Activated CD4-positive, alpha-beta memory T cell treated with anti-CD3 and anti-CD28 coated beads, Interleukin-2, amount 10 ng/mL, durations not matched to agents 7 days and 5 days (primary cell): ENCODE data around the gene EXOSC6. TPM values are rescaled to one million over a fixed set of nuclear protein-coding genes. Genes with fewer than 3 reads are reported as not detected.
"Not testable (repeated sequence)": the region's sequence is repeated elsewhere in the genome, so short reads cannot be mapped to it uniquely, and the experiment has no call there.

Source experiments
- CTCF ChIA-PET: fragments of 350-600 bp; sonication (Branson Sonifier 250); formaldehyde crosslinking; loops from one replicate; lab custom pipeline; 2021; ENCODE audit warnings: antibody characterized with exemption, inconsistent platforms; lab: Charles Lee
- POLR2A ChIA-PET: fragments of 350-600 bp; sonication (Branson Sonifier 250); formaldehyde crosslinking; loops from one replicate; lab custom pipeline; 2021; ENCODE audit warnings: antibody characterized with exemption; lab: Charles Lee
- DNase-seq: peaks from one replicate; pipeline ENCODE4 v3.0.0-alpha.2; 2020
- H3K27ac Mint-ChIP-seq: one replicate; pipeline ENCODE4 v1.8.0; 2021; ENCODE audit warnings: mild to moderate bottlenecking, mixed read lengths
- H3K27me3 Mint-ChIP-seq: one replicate; pipeline ENCODE4 v1.8.0; 2021; ENCODE audit warnings: mixed read lengths
- H3K36me3 Mint-ChIP-seq: one replicate; pipeline ENCODE4 v1.8.0; 2021; ENCODE audit warnings: low read depth, mixed read lengths
- H3K4me1 Mint-ChIP-seq: one replicate; pipeline ENCODE4 v1.8.0; 2021; ENCODE audit warnings: mixed read lengths
- H3K4me3 Mint-ChIP-seq: one replicate; pipeline ENCODE4 v1.8.0; 2021; ENCODE audit warnings: mild to moderate bottlenecking, mixed read lengths
- H3K9me3 Mint-ChIP-seq: one replicate; pipeline ENCODE4 v1.8.0; 2021; ENCODE audit warnings: mixed read lengths
- total RNA-seq, 2 experiments: library from RNA; stranded (reverse); gene quantifications; one replicate each; pipeline ENCODE4 v1.2.3, GENCODE V29; 2021

The EXOSC6 gene
- total RNA-seq, 2 experiments from 2014 or later, result 24.3 to 24.4 TPM

- POLR2A ChIA-PET, result interaction anchor here (1.4 to 1.6 kb wide), 2 partner anchors 12 to 27 kb away, joined by 5 to 6 read pairs; partner anchors contain the start of gene DDX19B
- DNase-seq, result no peak
- Mint-ChIP-seq H3K4me1 (peaks cover 2% of the 10 kb centered on the region), H3K9me3 (no peaks in the 10 kb centered on the region), H3K36me3 (peaks cover 72% of the 10 kb centered on the region), H3K27me3 (no peaks in the 10 kb centered on the region), H3K27ac (no peak overlapping the region), H3K4me3 (no peak overlapping the region)
- CTCF ChIA-PET, result no interaction called here
Measured at GRCh38 chr16:70271696-70272095, 20.0 kb upstream of the EXOSC6 start.

- Mint-ChIP-seq H3K27ac (no peak overlapping the region), H3K36me3 (peaks cover 71% of the 10 kb centered on the region), H3K4me3 (no peak overlapping the region), H3K4me1 (peaks cover 2% of the 10 kb centered on the region), H3K9me3 (no peaks in the 10 kb centered on the region), H3K27me3 (no peaks in the 10 kb centered on the region)
- CTCF ChIA-PET, result no interaction called here
- no peak for DNase-seq
- POLR2A ChIA-PET, result no interaction called here
Measured at GRCh38 chr16:70270176-70270575, 18.4 kb upstream of the EXOSC6 start.

- H3K4me1 Mint-ChIP-seq, result peaks cover 2% of the 10 kb centered on the region
- H3K9me3 Mint-ChIP-seq, result no peaks in the 10 kb centered on the region
- no peaks in the 10 kb centered on the region for H3K27me3 Mint-ChIP-seq
- H3K27ac Mint-ChIP-seq, result no peak overlapping the region
- no peak for DNase-seq
- H3K4me3 Mint-ChIP-seq, result no peak overlapping the region
- POLR2A ChIA-PET, result no interaction called here
- peaks cover 72% of the 10 kb centered on the region for H3K36me3 Mint-ChIP-seq
- CTCF ChIA-PET, result interaction anchor here (0.6 kb wide), 1 partner anchor 227 kb away, joined by 4 read pairs; no protein-coding TSS in a partner anchor
Measured at GRCh38 chr16:70269471-70269870, 17.7 kb upstream of the EXOSC6 start.

GRCh38 chr16:70267922-70268321, 16.2 kb upstream of the EXOSC6 start:
- H3K27ac Mint-ChIP-seq, H3K4me3 Mint-ChIP-seq, H3K4me1 Mint-ChIP-seq, DNase-seq, H3K9me3 Mint-ChIP-seq, H3K27me3 Mint-ChIP-seq: not testable (repeated sequence)
- POLR2A ChIA-PET, result interaction anchor here (1.1 to 2.2 kb wide), 3 partner anchors 20 to 31 kb away, joined by 3 to 6 read pairs (median 6); partner anchors contain the start of genes AARS1 and DDX19B
- CTCF ChIA-PET, result interaction anchor here (1.2 to 2.8 kb wide), 10 partner anchors 10 to 108 kb away, joined by 3 to 19 read pairs (median 6); partner anchors contain the start of genes DDX19B and EXOSC6
- peaks cover 72% of the 10 kb centered on the region for H3K36me3 Mint-ChIP-seq

- ChIA-PET CTCF (interaction anchor here (1.2 to 2.8 kb wide), 10 partner anchors 10 to 108 kb away, joined by 3 to 19 read pairs (median 6); partner anchors contain the start of genes DDX19B and EXOSC6), POLR2A (interaction anchor here (0.7 to 2.2 kb wide), 4 partner anchors 15 to 31 kb away, joined by 3 to 6 read pairs (median 4); partner anchors contain the start of genes AARS1 and DDX19B)
- Mint-ChIP-seq H3K4me3 (no peak overlapping the region), H3K36me3 (peaks cover 69% of the 10 kb centered on the region), H3K9me3 (no peaks in the 10 kb centered on the region), H3K4me1 (no peaks in the 10 kb centered on the region), H3K27me3 (no peaks in the 10 kb centered on the region), H3K27ac (no peak overlapping the region)
- DNase-seq, result no peak
Measured at GRCh38 chr16:70267516-70267915, 15.8 kb upstream of the EXOSC6 start.

DNA sequence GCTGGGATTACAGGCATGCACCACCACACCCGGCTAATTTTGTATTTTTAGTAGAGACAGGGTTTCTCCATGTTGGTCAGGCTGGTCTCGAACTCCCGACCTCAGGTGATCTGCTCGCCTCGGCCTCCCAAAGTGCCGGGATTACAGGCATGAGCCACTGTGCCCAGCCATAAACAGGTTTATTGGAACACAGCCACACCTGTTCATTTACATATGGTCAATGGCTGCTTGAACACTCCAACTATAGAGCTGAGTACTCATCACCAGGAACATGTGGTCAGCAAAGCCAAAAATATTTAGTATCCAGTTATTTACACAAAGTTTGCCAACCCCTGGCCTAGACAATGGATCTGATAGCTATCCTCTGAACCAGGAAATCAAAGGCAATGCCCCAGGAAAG, 8.2 kb upstream of the EXOSC6 start:
- H3K4me3 Mint-ChIP-seq, DNase-seq, POLR2A ChIA-PET, H3K27ac Mint-ChIP-seq, H3K9me3 Mint-ChIP-seq, H3K27me3 Mint-ChIP-seq, H3K4me1 Mint-ChIP-seq: not testable (repeated sequence)
- H3K36me3 Mint-ChIP-seq, result peaks cover 65% of the 10 kb centered on the region
- CTCF ChIA-PET, result interaction anchor here (4.6 kb wide), 1 partner anchor 8 kb away, joined by 18 read pairs; the partner anchor contains the start of gene EXOSC6

- ChIA-PET POLR2A (no interaction called here), CTCF (interaction anchor here (0.6 to 1.0 kb wide), 2 partner anchors 17 to 23 kb away, joined by 3 read pairs; no protein-coding TSS in a partner anchor)
- H3K4me1 Mint-ChIP-seq, result no peaks in the 10 kb centered on the region
- no peak overlapping the region for H3K4me3 Mint-ChIP-seq
- no peaks in the 10 kb centered on the region for H3K9me3 Mint-ChIP-seq
- H3K36me3 Mint-ChIP-seq, result peaks cover 62% of the 10 kb centered on the region
- no peaks in the 10 kb centered on the region for H3K27me3 Mint-ChIP-seq
- no peak for DNase-seq
- no peak overlapping the region for H3K27ac Mint-ChIP-seq
Measured at GRCh38 chr16:70258946-70259345, 7.2 kb upstream of the EXOSC6 start.

GRCh38 chr16:70258065-70258464, 6.3 kb upstream of the EXOSC6 start:
- Mint-ChIP-seq H3K36me3 (peaks cover 65% of the 10 kb centered on the region), H3K27ac (no peak overlapping the region), H3K4me1 (no peaks in the 10 kb centered on the region), H3K4me3 (no peak overlapping the region), H3K9me3 (no peaks in the 10 kb centered on the region), H3K27me3 (no peaks in the 10 kb centered on the region)
- ChIA-PET POLR2A (no interaction called here), CTCF (interaction anchor here (1.0 to 2.7 kb wide), 2 partner anchors 9 to 16 kb away, joined by 3 to 11 read pairs; no protein-coding TSS in a partner anchor)
- no peak for DNase-seq

GRCh38 chr16:70257391-70257790, 5.7 kb upstream of the EXOSC6 start:
- ChIA-PET CTCF (interaction anchor here (1.1 to 2.7 kb wide), 2 partner anchors 10 to 29 kb away, joined by 4 to 11 read pairs; no protein-coding TSS in a partner anchor), POLR2A (no interaction called here)
- Mint-ChIP-seq H3K27ac (no peak overlapping the region), H3K27me3 (no peaks in the 10 kb centered on the region), H3K4me3 (no peak overlapping the region), H3K36me3 (peaks cover 65% of the 10 kb centered on the region), H3K9me3 (no peaks in the 10 kb centered on the region), H3K4me1 (no peaks in the 10 kb centered on the region)
- no peak for DNase-seq

DNA sequence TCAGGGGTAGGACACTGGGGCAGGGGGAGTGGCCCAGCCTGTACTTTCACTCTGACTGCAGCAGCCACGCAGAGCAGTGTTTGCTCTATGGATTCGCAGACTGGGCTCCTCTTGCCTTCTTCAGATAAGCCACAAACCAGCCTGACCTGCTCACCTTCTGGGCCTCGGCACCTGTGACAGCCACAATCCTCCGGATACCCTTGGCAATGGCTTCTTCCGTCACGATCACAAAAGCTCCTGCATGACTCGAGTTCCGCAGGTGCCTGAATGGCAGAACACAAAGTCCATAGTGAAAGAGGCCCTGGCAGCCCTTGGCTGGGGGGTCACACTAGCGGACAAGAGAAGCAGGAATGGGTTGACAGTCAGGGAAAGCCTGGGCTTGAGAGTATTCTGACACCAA, 3.8 kb upstream of the EXOSC6 start:
- Mint-ChIP-seq H3K36me3 (peaks cover 65% of the 10 kb centered on the region), H3K9me3 (no peaks in the 10 kb centered on the region), H3K27ac (no peak overlapping the region), H3K27me3 (no peaks in the 10 kb centered on the region), H3K4me1 (peaks cover 4% of the 10 kb centered on the region), H3K4me3 (no peak overlapping the region)
- ChIA-PET POLR2A (no interaction called here), CTCF (interaction anchor here (5.4 kb wide), 1 partner anchor 12 kb away, joined by 19 read pairs; no protein-coding TSS in a partner anchor)
- no peak for DNase-seq

DNA sequence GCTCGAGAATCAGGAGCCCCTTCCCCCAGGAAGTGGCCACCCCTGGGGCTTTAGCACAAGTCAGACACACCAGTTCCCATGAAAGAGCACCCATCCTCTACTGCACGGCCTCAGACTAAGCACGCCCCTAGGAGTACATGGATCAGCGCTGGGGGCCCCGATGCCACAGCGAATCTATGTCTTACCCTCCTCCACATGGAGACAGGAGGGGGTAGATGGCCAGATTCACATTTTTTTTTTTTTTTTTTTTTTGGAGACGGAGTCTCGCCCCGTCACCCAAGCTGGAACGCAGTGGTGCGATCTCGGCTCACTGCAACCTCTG, 3.2 kb upstream of the EXOSC6 start:
- Mint-ChIP-seq H3K27ac (no peak overlapping the region), H3K4me1 (peaks cover 9% of the 10 kb centered on the region), H3K36me3 (peaks cover 62% of the 10 kb centered on the region), H3K9me3 (no peaks in the 10 kb centered on the region), H3K4me3 (no peak overlapping the region), H3K27me3 (no peaks in the 10 kb centered on the region)
- DNase-seq, result no peak
- ChIA-PET CTCF (interaction anchor here (1.4 to 5.4 kb wide), 2 partner anchors 12 to 29 kb away, joined by 3 to 19 read pairs; no protein-coding TSS in a partner anchor), POLR2A (no interaction called here)

- H3K4me3 Mint-ChIP-seq, result no peak overlapping the region
- DNase-seq, result no peak
- ChIA-PET POLR2A (interaction anchor here (0.7 kb wide), 1 partner anchor 33 kb away, joined by 3 read pairs; no protein-coding TSS in a partner anchor), CTCF (interaction anchor here (0.6 to 5.4 kb wide), 7 partner anchors 13 to 472 kb away, joined by 3 to 19 read pairs (median 4); no protein-coding TSS in a partner anchor)
- no peaks in the 10 kb centered on the region for H3K9me3 Mint-ChIP-seq
- H3K27me3 Mint-ChIP-seq, result no peaks in the 10 kb centered on the region
- peaks cover 12% of the 10 kb centered on the region for H3K4me1 Mint-ChIP-seq
- peaks cover 64% of the 10 kb centered on the region for H3K36me3 Mint-ChIP-seq
- H3K27ac Mint-ChIP-seq, result no peak overlapping the region
Measured at GRCh38 chr16:70254180-70254964, 2.6 kb upstream of the EXOSC6 start.
